Cardiac muscle cell (in vitro differentiated cells and primary cell): ENCODE data around the gene INTS1. TPM values are rescaled to one million over a fixed set of nuclear protein-coding genes. Genes with fewer than 3 reads are reported as not detected.

Source experiments
- DNase-seq, 2 donors: peaks; one replicate each; pipeline versions ENCODE4 v3.0.0 to v3.0.0-alpha.2; 2010 to 2017; ENCODE audit warnings: low read depth in 1 of 2, low spot score in 1 of 2
- H3K27ac ChIP-seq: fragments of 200-600 bp; sonication (generic); 2 replicates; pipeline ENCODE4 v1.5.1; 2016
- H3K27me3 ChIP-seq: fragments of 200-600 bp; sonication (generic); 2 replicates; pipeline ENCODE4 v1.6.0; 2016; ENCODE audit warnings: control low read depth
- H3K36me3 ChIP-seq: fragments of 200-600 bp; sonication (generic); 2 replicates; pipeline ENCODE4 v1.5.1; 2016; ENCODE audit warnings: control low read depth
- H3K4me1 ChIP-seq: fragments of 200-600 bp; sonication (generic); 2 replicates; pipeline ENCODE4 v1.8.1; 2017; ENCODE audit warnings: low read depth, mild to moderate bottlenecking, mixed run types
- H3K4me3 ChIP-seq: fragments of 200-600 bp; sonication (generic); 2 replicates; pipeline ENCODE4 v1.5.1; 2016; ENCODE audit warnings: mild to moderate bottlenecking
- H3K9me3 ChIP-seq: fragments of 200-600 bp; sonication (generic); 2 replicates; pipeline ENCODE4 v1.5.1; 2017; ENCODE audit warnings: low read depth, mild to moderate bottlenecking, control low read depth
- polyA plus RNA-seq: library from polyadenylated mRNA; unstranded; fragments of >200 nt; fragmentation: Nextera tagmentation; extraction: Ambion mirVana; gene quantifications from 2 replicates; pipeline ENCODE4 v1.2.1, GENCODE V29; 2016
- total RNA-seq: library from RNA; depleted of rRNA; stranded (reverse); fragments of >200 nt; gene quantifications from 2 replicates; pipeline ENCODE4 v1.2.3, GENCODE V29; 2016
- TF ChIP-seq, protein P1 (sequence below): IDR thresholded peaks from 2 replicates; pipeline ENCODE4 v1.5.1; 2012; ENCODE audit warnings: low read depth, mild to moderate bottlenecking, low read length

The INTS1 gene
- total and polyA plus RNA-seq, 2 experiments from 2014 or later = 54.5 to 132 TPM

DNA sequence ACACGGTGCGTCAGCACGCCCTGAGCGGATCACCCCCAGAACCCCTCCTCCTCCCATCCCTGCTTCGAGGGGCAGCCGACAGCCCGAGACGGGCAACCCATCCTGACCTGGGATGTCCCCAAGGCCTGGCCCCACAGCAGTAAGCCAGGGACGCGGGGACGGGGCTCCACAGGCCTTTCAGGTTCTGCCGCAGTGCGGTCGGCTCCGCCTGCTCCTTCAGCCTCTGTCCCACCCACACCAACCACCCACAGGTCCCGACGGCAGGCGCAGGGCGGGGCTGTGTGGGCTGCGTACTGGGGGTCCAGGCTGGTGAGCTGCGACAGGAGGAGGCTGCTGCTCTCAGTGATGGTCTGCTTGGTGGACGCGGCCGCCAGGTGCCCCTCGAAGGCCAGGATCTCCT is 16.7 kb downstream of the INTS1 start:
- no peak overlapping the region for H3K4me3 ChIP-seq
- no peak for DNase-seq

DNA sequence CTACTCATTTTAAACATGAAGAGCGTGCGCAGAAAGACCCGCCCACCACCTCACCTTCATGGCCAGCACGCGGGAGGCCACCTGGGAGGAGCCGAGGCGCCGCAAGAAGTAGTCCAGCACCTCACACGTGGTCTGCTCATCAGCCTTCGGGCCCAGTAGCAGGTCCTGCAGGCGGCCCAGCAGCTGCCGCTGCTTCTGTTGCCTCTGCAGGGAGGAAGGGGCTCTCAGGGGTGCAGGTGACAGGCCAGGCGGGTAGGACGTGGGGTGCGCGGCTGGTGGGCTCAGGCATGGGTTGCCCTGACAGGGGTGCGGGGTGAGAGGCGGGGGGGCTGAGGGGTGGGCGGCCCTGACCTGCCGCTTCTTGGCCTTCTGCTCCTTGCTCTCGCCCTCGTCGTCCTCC is 17.6 kb downstream of the INTS1 start:
- Histone ChIP-seq H3K27me3 (no peaks in the 10 kb centered on the region), H3K36me3 (peaks cover 43% of the 10 kb centered on the region), H3K4me1 (no peaks in the 10 kb centered on the region), H3K9me3 (no peaks in the 10 kb centered on the region), H3K4me3 (no peak overlapping the region), H3K27ac (no peak overlapping the region)
- DNase-seq = no peak
- TF ChIP-seq, protein P1, sequence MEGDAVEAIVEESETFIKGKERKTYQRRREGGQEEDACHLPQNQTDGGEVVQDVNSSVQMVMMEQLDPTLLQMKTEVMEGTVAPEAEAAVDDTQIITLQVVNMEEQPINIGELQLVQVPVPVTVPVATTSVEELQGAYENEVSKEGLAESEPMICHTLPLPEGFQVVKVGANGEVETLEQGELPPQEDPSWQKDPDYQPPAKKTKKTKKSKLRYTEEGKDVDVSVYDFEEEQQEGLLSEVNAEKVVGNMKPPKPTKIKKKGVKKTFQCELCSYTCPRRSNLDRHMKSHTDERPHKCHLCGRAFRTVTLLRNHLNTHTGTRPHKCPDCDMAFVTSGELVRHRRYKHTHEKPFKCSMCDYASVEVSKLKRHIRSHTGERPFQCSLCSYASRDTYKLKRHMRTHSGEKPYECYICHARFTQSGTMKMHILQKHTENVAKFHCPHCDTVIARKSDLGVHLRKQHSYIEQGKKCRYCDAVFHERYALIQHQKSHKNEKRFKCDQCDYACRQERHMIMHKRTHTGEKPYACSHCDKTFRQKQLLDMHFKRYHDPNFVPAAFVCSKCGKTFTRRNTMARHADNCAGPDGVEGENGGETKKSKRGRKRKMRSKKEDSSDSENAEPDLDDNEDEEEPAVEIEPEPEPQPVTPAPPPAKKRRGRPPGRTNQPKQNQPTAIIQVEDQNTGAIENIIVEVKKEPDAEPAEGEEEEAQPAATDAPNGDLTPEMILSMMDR = no peak

More for the DNA sequence above, 16.7 kb downstream of the INTS1 start:
- TF ChIP-seq, protein P1 = no peak
- H3K27ac ChIP-seq = no peak overlapping the region
- H3K27me3 ChIP-seq = no peaks in the 10 kb centered on the region
- peaks cover 50% of the 10 kb centered on the region for H3K36me3 ChIP-seq
- no peaks in the 10 kb centered on the region for H3K9me3 ChIP-seq
- no peaks in the 10 kb centered on the region for H3K4me1 ChIP-seq

DNA sequence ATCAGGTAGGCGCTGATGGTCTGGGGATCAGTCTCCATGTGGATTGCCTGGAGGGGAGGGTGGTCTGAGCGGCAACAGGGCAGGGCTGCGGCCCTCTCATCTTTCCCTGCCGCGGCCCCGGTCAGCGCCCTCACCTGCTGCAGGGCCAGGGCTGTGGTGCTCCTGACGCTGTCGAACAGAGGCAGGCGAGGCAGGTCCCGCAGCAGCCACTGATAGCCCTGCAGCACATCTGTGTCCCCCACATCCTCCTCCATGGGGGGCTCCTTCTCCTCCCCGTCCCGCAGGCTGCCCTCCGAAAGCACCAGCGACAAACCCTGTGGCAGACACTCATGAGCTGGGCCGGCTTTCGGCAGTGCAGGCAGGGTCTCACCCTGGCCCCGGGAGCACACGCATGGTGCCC is 19.0 kb downstream of the INTS1 start:
- Histone ChIP-seq H3K9me3 (no peaks in the 10 kb centered on the region), H3K27ac (no peak overlapping the region), H3K4me1 (no peaks in the 10 kb centered on the region), H3K27me3 (no peaks in the 10 kb centered on the region), H3K36me3 (peaks cover 40% of the 10 kb centered on the region), H3K4me3 (no peak overlapping the region)
- TF ChIP-seq, protein P1 = no peak
- no peak for DNase-seq

DNA sequence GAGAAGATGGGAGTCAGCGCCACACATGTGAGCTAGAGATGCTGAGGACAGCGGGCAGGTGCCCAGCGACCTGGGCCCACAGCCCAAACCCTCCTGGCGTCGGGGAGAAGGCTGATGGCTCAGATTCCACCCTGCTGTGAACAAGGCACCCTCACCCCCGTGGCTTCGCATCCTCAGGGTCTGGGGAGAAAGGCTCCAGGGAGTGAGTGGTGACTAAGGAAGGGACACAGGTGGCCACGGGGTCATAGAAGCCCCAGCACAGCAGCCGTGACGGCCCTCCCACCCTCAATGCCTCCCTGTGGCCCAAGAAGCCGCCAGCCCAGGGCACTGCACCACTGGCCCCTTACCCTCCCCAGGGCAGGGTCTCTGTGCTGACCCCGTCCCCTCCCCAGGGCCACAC is 19.6 kb downstream of the INTS1 start:
- TF ChIP-seq, protein P1 = no peak
- H3K27ac ChIP-seq = no peak overlapping the region
- H3K9me3 ChIP-seq = no peaks in the 10 kb centered on the region
- H3K36me3 ChIP-seq = peaks cover 36% of the 10 kb centered on the region
- no peaks in the 10 kb centered on the region for H3K4me1 ChIP-seq
- H3K27me3 ChIP-seq = no peaks in the 10 kb centered on the region
- DNase-seq = no peak
- no peak overlapping the region for H3K4me3 ChIP-seq

DNA sequence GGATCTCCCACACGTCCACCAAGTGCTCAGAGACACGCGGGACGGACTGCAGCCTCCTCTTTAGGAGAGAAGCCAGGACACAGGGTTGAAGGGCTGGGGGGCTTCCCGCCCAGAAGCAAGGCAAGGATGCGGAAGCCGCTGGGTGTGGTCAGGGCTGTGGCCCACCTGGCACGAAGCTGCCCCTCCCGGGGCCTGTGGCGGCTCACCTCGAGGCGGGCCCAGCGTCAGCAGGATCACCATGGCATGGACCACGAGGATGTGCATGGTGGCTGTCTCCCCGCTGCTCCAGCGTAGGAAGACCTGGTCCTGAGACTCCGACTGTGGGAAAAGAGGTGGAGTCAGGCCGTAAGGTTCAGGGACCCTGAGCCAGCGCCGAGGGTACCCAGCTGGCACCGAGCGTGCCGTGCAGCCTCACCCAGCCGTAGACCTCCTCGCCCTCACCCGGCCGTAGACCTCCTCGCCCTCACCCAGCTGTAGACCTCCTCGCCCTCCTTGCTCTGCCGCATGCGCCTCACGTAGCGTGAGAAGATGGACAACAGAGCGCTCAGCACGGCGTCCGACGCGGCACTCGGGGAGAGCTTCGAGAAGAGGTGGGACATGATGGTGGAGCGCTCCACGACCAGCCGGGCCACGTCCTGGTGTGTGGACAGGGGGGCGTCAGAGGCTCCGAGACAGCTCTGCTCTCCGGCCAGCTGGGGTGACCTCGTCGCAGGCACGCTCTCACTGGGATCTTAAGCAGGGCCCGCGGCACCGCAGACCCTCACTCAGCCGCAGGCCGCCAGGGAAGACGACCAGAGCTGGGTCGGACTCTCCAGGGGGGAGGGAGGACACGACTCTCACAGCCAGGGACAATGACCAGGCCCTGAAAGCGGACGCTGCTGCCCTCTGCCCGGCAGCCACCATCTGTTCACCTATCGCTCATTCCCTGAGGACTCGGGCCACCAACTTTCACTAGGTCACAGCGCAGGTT is 20.4 kb downstream of the INTS1 start:
- Histone ChIP-seq H3K4me3 (no peak overlapping the region), H3K9me3 (no peaks in the 10 kb centered on the region), H3K4me1 (no peaks in the 10 kb centered on the region), H3K36me3 (peaks cover 30% of the 10 kb centered on the region), H3K27ac (no peak overlapping the region), H3K27me3 (no peaks in the 10 kb centered on the region)
- TF ChIP-seq, protein P1 = no peak
- DNase-seq = no peak
